ENCODE results near the gene MPHOSPH10.
"Not testable (repeated sequence)": the region's sequence is repeated elsewhere in the genome, so short reads cannot be mapped to it uniquely, and the experiment has no call there.

The MPHOSPH10 gene

DNA sequence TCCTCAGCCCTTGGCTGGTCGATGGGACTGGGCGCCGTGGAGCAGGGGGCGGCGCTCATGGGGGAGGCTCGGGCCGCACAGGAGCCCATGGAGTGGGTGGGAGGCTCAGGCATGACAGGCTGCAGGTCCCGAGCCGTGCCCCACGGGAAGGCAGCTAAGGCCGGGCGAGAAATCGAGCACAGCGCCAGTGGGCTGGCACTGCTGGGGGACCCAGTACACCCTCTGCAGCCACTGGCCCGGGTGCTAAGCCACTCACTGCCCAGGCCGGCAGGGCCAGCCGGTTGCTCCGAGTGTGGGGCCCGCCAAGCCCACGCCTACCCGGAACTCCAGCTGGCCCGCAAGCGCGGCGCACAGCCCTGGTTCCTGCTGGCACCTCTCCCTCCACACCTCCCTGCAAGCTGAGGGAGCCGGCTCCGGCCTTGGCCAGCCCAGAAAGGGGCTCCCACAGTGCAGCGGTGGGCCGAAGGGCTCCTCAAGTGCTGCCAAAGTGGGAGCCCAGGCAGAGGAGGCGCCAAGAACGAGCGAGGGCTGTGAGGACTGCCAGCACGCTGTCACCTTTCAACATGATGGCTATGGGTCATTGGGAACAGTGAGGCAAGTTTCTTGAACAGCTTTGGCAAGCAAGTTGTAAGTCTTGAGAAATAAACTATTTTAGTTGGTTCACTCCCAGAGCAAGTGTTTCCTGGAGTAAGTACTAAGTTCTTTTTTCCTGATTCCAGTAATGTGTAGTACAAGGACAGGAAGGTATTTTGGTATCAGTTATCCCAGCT, 37.8 kb upstream of the MPHOSPH10 start:
- not testable (repeated sequence) for H2BK15ac ChIP-seq (ENCODE audit: low read length); H3K9ac ChIP-seq (ENCODE audit: low read depth, low read length, poor library complexity); H2AK5ac ChIP-seq (ENCODE audit: low read depth, low read length); H3K27ac ChIP-seq (replicated peaks; ENCODE audit: low read length); H4K91ac ChIP-seq (ENCODE audit: low read depth, low read length, poor library complexity); H3K27me3 ChIP-seq (ENCODE audit: control insufficient read depth in 3 of 3, insufficient read depth in 3 of 3, low read depth in 1 of 3, low read length in 3 of 3); H3K79me1 ChIP-seq (ENCODE audit: low read depth, low read length); H3K4me3 ChIP-seq (ENCODE audit: low read length in 2 of 2); H3K23ac ChIP-seq (ENCODE audit: low read depth, low read length, poor library complexity); H2BK12ac ChIP-seq (ENCODE audit: low read length); H3K36me3 ChIP-seq (replicated peaks in 1 of 2; ENCODE audit: control insufficient read depth in 2 of 2, insufficient read depth in 2 of 2, low read length in 2 of 2); H2BK120ac ChIP-seq (ENCODE audit: low read depth, low read length); DNase-seq (ENCODE audit: low spot score); H4K8ac ChIP-seq (ENCODE audit: low read depth, low read length); H3K9me3 ChIP-seq (replicated peaks in 1 of 2; ENCODE audit: control insufficient read depth in 2 of 2, insufficient read depth in 1 of 2, low read depth in 1 of 2, low read length in 2 of 2); H2AFZ ChIP-seq (ENCODE audit: low read length); H3K18ac ChIP-seq (ENCODE audit: low read length); H3K4me1 ChIP-seq (ENCODE audit: control insufficient read depth in 2 of 2, insufficient read depth in 1 of 2, low read depth in 1 of 2, low read length in 2 of 2); H3K4me2 ChIP-seq (ENCODE audit: insufficient read depth, low read length, poor library complexity, severe bottlenecking); H3K14ac ChIP-seq (ENCODE audit: low read length); H2BK5ac ChIP-seq (ENCODE audit: low read length); H3K4ac ChIP-seq (ENCODE audit: low read length)
- no CpG with 5 or more reads among the region's 33 CpGs for WGBS, 2 donors (ENCODE audit: extremely low coverage in 2 of 2, insufficient read length in 2 of 2, insufficient replicate concordance in 1 of 2)

DNA sequence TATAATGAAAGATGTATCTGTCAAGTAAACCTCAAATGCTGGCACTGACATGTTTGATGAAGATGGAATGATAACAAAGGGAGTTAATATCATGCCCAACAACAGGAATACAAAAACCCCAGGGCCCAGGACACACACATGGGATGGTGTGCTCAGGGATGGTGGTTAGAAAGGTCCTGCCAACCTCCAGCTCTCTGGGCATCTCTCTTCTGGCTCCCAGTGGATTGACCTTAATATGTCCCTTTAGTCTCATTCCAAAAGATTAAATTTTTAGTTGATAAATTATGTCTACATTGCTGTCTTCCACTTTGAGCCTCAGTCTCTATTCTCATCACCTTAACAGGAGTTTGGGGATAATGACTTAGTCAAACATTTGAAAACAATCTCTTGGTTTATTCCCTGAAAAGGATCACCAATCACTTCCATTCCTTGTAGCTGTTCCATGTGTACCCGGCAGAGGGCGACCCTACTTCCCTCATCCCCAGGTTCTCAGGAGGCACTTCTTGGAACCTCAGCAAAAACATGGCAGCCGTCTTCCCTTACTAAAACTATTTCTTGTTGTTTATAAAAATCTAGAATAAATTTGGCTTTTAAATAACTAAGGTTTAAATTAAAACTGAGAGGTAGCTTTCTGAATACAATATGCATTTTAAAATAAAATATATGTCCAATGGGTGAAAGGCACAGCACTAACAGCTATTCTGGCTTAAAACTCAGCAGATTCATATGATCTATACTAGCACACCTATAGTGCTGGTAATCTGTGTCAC, 30.1 kb upstream of the MPHOSPH10 start:
- Histone ChIP-seq H3K27me3 (ENCODE audit: control insufficient read depth in 3 of 3, insufficient read depth in 3 of 3, low read depth in 1 of 3, low read length in 3 of 3) (no peaks in the 10 kb centered on the region), H3K79me1 (ENCODE audit: low read depth, low read length) (peaks cover 3% of the 10 kb centered on the region)

DNA sequence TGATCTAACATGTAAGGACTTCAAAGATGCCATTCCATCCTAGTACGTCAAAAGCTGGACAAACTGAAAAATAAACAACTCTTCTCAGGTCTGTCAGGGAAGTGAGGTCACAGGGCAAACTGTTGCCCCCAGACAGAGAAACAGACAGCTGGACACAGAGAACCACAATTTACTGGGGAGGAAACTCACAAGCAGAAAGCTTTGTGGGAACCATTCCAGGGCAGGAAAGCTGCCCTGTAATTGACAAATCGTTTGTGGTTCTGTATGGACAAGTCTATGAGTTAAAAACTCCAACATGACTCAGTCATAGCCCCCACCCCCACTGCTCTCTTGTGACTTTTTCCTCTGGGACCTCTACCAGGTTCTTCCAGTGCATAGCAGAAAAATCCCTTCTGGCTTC, 28.8 kb upstream of the MPHOSPH10 start:
- no peaks in the 10 kb centered on the region for H3K36me3 ChIP-seq (replicated peaks in 1 of 2; ENCODE audit: control insufficient read depth in 2 of 2, insufficient read depth in 2 of 2, low read length in 2 of 2)
- no peak overlapping the region for H3K4ac ChIP-seq (ENCODE audit: low read length)
- no CpG with 5 or more reads among the region's 2 CpGs for WGBS, 2 donors (ENCODE audit: extremely low coverage in 2 of 2, insufficient read length in 2 of 2, insufficient replicate concordance in 1 of 2)
- H3K79me1 ChIP-seq (ENCODE audit: low read depth, low read length): peaks cover 3% of the 10 kb centered on the region
- no peak overlapping the region for H3K14ac ChIP-seq (ENCODE audit: low read length)
- H2AK5ac ChIP-seq (ENCODE audit: low read depth, low read length): no peak overlapping the region
- no peak overlapping the region for H3K4me3 ChIP-seq (ENCODE audit: low read length in 2 of 2)
- DNase-seq (ENCODE audit: low spot score): no peak
- no peak overlapping the region for H3K27ac ChIP-seq (replicated peaks; ENCODE audit: low read length)
- H3K27me3 ChIP-seq (ENCODE audit: control insufficient read depth in 3 of 3, insufficient read depth in 3 of 3, low read depth in 1 of 3, low read length in 3 of 3): no peaks in the 10 kb centered on the region
- no peak overlapping the region for H3K9ac ChIP-seq (ENCODE audit: low read depth, low read length, poor library complexity)
- peaks cover 0 to 3% of the 10 kb centered on the region in 2 donors for H3K4me1 ChIP-seq (ENCODE audit: control insufficient read depth in 2 of 2, insufficient read depth in 1 of 2, low read depth in 1 of 2, low read length in 2 of 2)
- H2BK12ac ChIP-seq (ENCODE audit: low read length): no peak overlapping the region
- H3K9me3 ChIP-seq (replicated peaks in 1 of 2; ENCODE audit: control insufficient read depth in 2 of 2, insufficient read depth in 1 of 2, low read depth in 1 of 2, low read length in 2 of 2): peaks cover 0 to 12% of the 10 kb centered on the region in 2 donors
- H4K91ac ChIP-seq (ENCODE audit: low read depth, low read length, poor library complexity): no peak overlapping the region
- no peak overlapping the region for H3K4me2 ChIP-seq (ENCODE audit: insufficient read depth, low read length, poor library complexity, severe bottlenecking)
- no peak overlapping the region for H3K23ac ChIP-seq (ENCODE audit: low read depth, low read length, poor library complexity)
- no peak overlapping the region for H4K8ac ChIP-seq (ENCODE audit: low read depth, low read length)
- no peak overlapping the region for H2BK15ac ChIP-seq (ENCODE audit: low read length)
- no peak overlapping the region for H3K18ac ChIP-seq (ENCODE audit: low read length)
- H2BK5ac ChIP-seq (ENCODE audit: low read length): no peak overlapping the region
- peak overlapping the region; percentile 75 for H2AFZ ChIP-seq (ENCODE audit: low read length)
- H2BK120ac ChIP-seq (ENCODE audit: low read depth, low read length): no peak overlapping the region

More for the DNA sequence above, 30.1 kb upstream of the MPHOSPH10 start:
- H3K4me3 ChIP-seq (ENCODE audit: low read length in 2 of 2): no peak overlapping the region
- no peak overlapping the region for H3K9ac ChIP-seq (ENCODE audit: low read depth, low read length, poor library complexity)
- H3K23ac ChIP-seq (ENCODE audit: low read depth, low read length, poor library complexity): no peak overlapping the region
- no peak overlapping the region for H2BK12ac ChIP-seq (ENCODE audit: low read length)
- H2BK15ac ChIP-seq (ENCODE audit: low read length): no peak overlapping the region
- no peak overlapping the region for H4K91ac ChIP-seq (ENCODE audit: low read depth, low read length, poor library complexity)
- H2AK5ac ChIP-seq (ENCODE audit: low read depth, low read length): no peak overlapping the region
- H3K14ac ChIP-seq (ENCODE audit: low read length): no peak overlapping the region
- H2AFZ ChIP-seq (ENCODE audit: low read length): peak overlapping the region; percentile 75
- H3K18ac ChIP-seq (ENCODE audit: low read length): no peak overlapping the region
- WGBS, 2 donors (ENCODE audit: extremely low coverage in 2 of 2, insufficient read length in 2 of 2, insufficient replicate concordance in 1 of 2): no CpG with 5 or more reads among the region's 3 CpGs
- peak; percentile 29 for DNase-seq (ENCODE audit: low spot score)
- H3K4me2 ChIP-seq (ENCODE audit: insufficient read depth, low read length, poor library complexity, severe bottlenecking): no peak overlapping the region
- H4K8ac ChIP-seq (ENCODE audit: low read depth, low read length): no peak overlapping the region
- no peak overlapping the region for H3K27ac ChIP-seq (replicated peaks; ENCODE audit: low read length)
- H2BK120ac ChIP-seq (ENCODE audit: low read depth, low read length): no peak overlapping the region
- peaks cover 0 to 3% of the 10 kb centered on the region in 2 donors for H3K4me1 ChIP-seq (ENCODE audit: control insufficient read depth in 2 of 2, insufficient read depth in 1 of 2, low read depth in 1 of 2, low read length in 2 of 2)
- peaks cover 0 to 5% of the 10 kb centered on the region in 2 donors for H3K9me3 ChIP-seq (replicated peaks in 1 of 2; ENCODE audit: control insufficient read depth in 2 of 2, insufficient read depth in 1 of 2, low read depth in 1 of 2, low read length in 2 of 2)
- no peaks in the 10 kb centered on the region for H3K36me3 ChIP-seq (replicated peaks in 1 of 2; ENCODE audit: control insufficient read depth in 2 of 2, insufficient read depth in 2 of 2, low read length in 2 of 2)
- no peak overlapping the region for H3K4ac ChIP-seq (ENCODE audit: low read length)
- H2BK5ac ChIP-seq (ENCODE audit: low read length): no peak overlapping the region

DNA sequence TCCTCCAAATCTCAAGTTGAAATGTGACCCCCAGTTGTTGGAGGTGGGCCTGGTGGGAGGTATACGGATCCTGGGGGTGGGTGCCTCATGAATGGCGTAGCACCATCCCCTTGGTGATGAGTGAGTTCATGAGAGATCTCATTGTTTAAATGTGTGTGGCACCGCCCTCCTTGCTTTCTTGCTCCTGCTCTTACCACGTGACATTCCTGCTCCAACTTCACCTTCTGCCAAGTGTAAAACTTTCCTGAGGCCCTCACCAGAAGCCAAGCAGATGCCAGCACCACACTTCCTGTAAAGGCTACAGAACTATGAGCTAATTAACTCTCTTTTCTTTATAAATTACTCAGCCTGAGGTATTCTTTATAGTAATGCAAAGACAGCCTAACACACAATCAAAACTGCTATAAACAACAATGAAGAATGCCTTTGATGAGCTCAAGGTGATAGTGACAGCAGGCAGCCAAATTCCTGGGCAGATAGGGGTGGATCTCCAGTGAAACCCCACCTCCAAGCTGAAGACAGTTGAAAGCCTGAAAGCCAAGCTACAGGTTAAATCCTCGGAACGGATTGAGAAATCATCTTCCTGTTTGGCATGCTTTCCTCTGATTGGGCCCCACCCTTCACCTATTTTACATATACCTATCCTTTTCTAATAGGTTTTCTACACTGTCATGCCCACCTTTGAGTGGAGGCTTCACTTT, 27.3 kb upstream of the MPHOSPH10 start:
- no peak overlapping the region for H3K18ac ChIP-seq (ENCODE audit: low read length)
- WGBS, 2 donors (ENCODE audit: extremely low coverage in 2 of 2, insufficient read length in 2 of 2, insufficient replicate concordance in 1 of 2): no CpG with 5 or more reads among the region's 6 CpGs
- H3K4me3 ChIP-seq (ENCODE audit: low read length in 2 of 2): no peak overlapping the region

More for the DNA sequence above, 27.3 kb upstream of the MPHOSPH10 start:
- Histone ChIP-seq H2AFZ (ENCODE audit: low read length) (peak overlapping the region; percentile 15), H3K14ac (ENCODE audit: low read length) (no peak overlapping the region), H2BK12ac (ENCODE audit: low read length) (no peak overlapping the region), H2BK5ac (ENCODE audit: low read length) (no peak overlapping the region), H3K27me3 (ENCODE audit: control insufficient read depth in 3 of 3, insufficient read depth in 3 of 3, low read depth in 1 of 3, low read length in 3 of 3) (no peaks in the 10 kb centered on the region), H4K8ac (ENCODE audit: low read depth, low read length) (no peak overlapping the region), H3K23ac (ENCODE audit: low read depth, low read length, poor library complexity) (no peak overlapping the region), H3K4me2 (ENCODE audit: insufficient read depth, low read length, poor library complexity, severe bottlenecking) (no peak overlapping the region), H3K27ac (replicated peaks; ENCODE audit: low read length) (no peak overlapping the region), H2BK15ac (ENCODE audit: low read length) (no peak overlapping the region), H4K91ac (ENCODE audit: low read depth, low read length, poor library complexity) (no peak overlapping the region), H3K4ac (ENCODE audit: low read length) (no peak overlapping the region), H3K9ac (ENCODE audit: low read depth, low read length, poor library complexity) (no peak overlapping the region), H3K36me3 (replicated peaks in 1 of 2; ENCODE audit: control insufficient read depth in 2 of 2, insufficient read depth in 2 of 2, low read length in 2 of 2) (peaks cover 0 to 3% of the 10 kb centered on the region in 2 donors), H2BK120ac (ENCODE audit: low read depth, low read length) (no peak overlapping the region), H3K79me1 (ENCODE audit: low read depth, low read length) (peaks cover 1% of the 10 kb centered on the region), H3K9me3 (replicated peaks in 1 of 2; ENCODE audit: control insufficient read depth in 2 of 2, insufficient read depth in 1 of 2, low read depth in 1 of 2, low read length in 2 of 2) (peaks cover 0 to 12% of the 10 kb centered on the region in 2 donors), H2AK5ac (ENCODE audit: low read depth, low read length) (no peak overlapping the region), H3K4me1 (ENCODE audit: control insufficient read depth in 2 of 2, insufficient read depth in 1 of 2, low read depth in 1 of 2, low read length in 2 of 2) (peaks cover 0 to 2% of the 10 kb centered on the region in 2 donors)
- DNase-seq (ENCODE audit: low spot score): no peak

Measured in neuronal stem cell (in vitro differentiated cells).